Measurements from ENCODE around the gene PDGFRB.

- TF ChIP-seq CTCF (IDR thresholded peaks at IDR 0.05) (no peak), POLR2A (IDR thresholded peaks at IDR 0.05) (no peak)
Measured at GRCh38 chr5:150156540-150156939, 895 bp upstream of the PDGFRB start.
